GM12878 (cell line): Measurements from ENCODE around the gene ANXA5. TPM values are rescaled to one million over a fixed set of nuclear protein-coding genes. Genes with fewer than 3 reads are reported as not detected.

Source experiments
- ATAC-seq: fragments of 200-7000 bp; cut with Tn5 transposase; 3 replicates; pipeline ENCODE4 v1.9.1; 2020; ENCODE audit warnings: mild to moderate bottlenecking, moderate library complexity
- BruUV-seq: library from RNA; stranded (reverse); fragments of 400-500 nt; replicated peaks from 2 replicates; lab custom pipeline; 2021; lab: Mats Ljungman, UMichigan
- CTCF ChIA-PET: fragments of 300-600 bp; sonication (Branson Sonifier 250); formaldehyde crosslinking; extraction: SDS; loops from one replicate; lab custom pipeline; 2021; ENCODE audit warnings: inconsistent platforms; lab: Yijun Ruan, JAX
- POLR2A ChIA-PET: fragments of 350-600 bp; formaldehyde crosslinking; extraction: SDS; loops from one replicate; lab custom pipeline; 2021; ENCODE audit warnings: inconsistent platforms; lab: Charles Lee
- RAD21 ChIA-PET: fragments of 300-600 bp; sonication (Branson Sonifier 250); formaldehyde crosslinking; loops from one replicate; lab custom pipeline; 2023; ENCODE audit warnings: antibody characterized with exemption; ENCODE audit not compliant: unreplicated experiment; lab: Charles Lee
- SMC1A ChIA-PET: fragments of 300-600 bp; sonication (Branson Sonifier 250); formaldehyde crosslinking; loops from one replicate; lab custom pipeline; 2023; ENCODE audit not compliant: unreplicated experiment, uncharacterized antibody; lab: Charles Lee
- DNase-seq: peaks from one replicate; pipeline ENCODE4 v3.0.0-alpha.2; 2011; ENCODE audit warnings: low read depth, low spot score
- FAIRE-seq: peaks from 3 replicates; lab custom pipeline; 2011; peaks lifted over from hg19 to GRCh38; lab: Jason Lieb, UNC
- H2AFZ ChIP-seq: 2 replicates; pipeline ENCODE4 v1.6.0; 2011; ENCODE audit warnings: low read depth, low read length, control low read depth; ENCODE audit not compliant: control insufficient read depth
- H3K27ac ChIP-seq: 2 replicates; pipeline ENCODE4 v1.5.1; 2011; ENCODE audit warnings: control low read depth; ENCODE audit not compliant: control insufficient read depth, insufficient read depth
- H3K27me3 ChIP-seq, 2 experiments: replicated peaks in 1 of 2; 2 replicates each; pipeline versions ENCODE4 v1.6.0 to v1.6.1; 2011; ENCODE audit warnings: low read length in 1 of 2; ENCODE audit not compliant: control insufficient read depth in 2 of 2, insufficient read depth in 2 of 2
- H3K36me3 ChIP-seq, 2 experiments: 2 replicates each; pipeline ENCODE4 v1.5.1; 2011; ENCODE audit warnings: low read length in 1 of 2; ENCODE audit not compliant: control insufficient read depth in 2 of 2, insufficient read depth in 2 of 2
- H3K4me1 ChIP-seq: 2 replicates; pipeline ENCODE4 v1.6.1; 2011; ENCODE audit warnings: mild to moderate bottlenecking, low read length, moderate library complexity, mixed read lengths; ENCODE audit not compliant: control insufficient read depth, insufficient read depth
- H3K4me2 ChIP-seq: 2 replicates; pipeline ENCODE4 v1.6.0; 2011; ENCODE audit warnings: control low read depth; ENCODE audit not compliant: control insufficient read depth, insufficient read depth
- H3K4me3 ChIP-seq: fragments of 200-600 bp; sonication (generic); 2 replicates; pipeline ENCODE4 v1.5.1; 2016
- H3K79me2 ChIP-seq: 2 replicates; pipeline ENCODE4 v1.6.0; 2011; ENCODE audit warnings: low read length; ENCODE audit not compliant: control insufficient read depth, insufficient read depth
- H3K9ac ChIP-seq: 2 replicates; pipeline ENCODE4 v1.8.0; 2011; ENCODE audit warnings: low read length, control low read depth, mixed read lengths; ENCODE audit not compliant: control insufficient read depth, insufficient read depth
- H3K9me3 ChIP-seq: replicated peaks from 3 replicates; pipeline ENCODE4 v1.5.1; 2011; ENCODE audit warnings: mild to moderate bottlenecking, low read length; ENCODE audit not compliant: control insufficient read depth, insufficient read depth
- H4K20me1 ChIP-seq: 2 replicates; pipeline ENCODE4 v1.6.0; 2011; ENCODE audit not compliant: control insufficient read depth, insufficient read depth
- BCL11A ChIP-seq: IDR thresholded peaks from 2 replicates; pipeline ENCODE4 v1.6.1; 2011; ENCODE audit warnings: low read depth, low read length
- CBFB ChIP-seq: IDR thresholded peaks from 2 replicates; pipeline ENCODE4 v1.6.1; 2016; ENCODE audit warnings: antibody characterized with exemption, low read depth
- E2F4 ChIP-seq: IDR thresholded peaks from 2 replicates; pipeline ENCODE4 v1.6.1; 2012; ENCODE audit warnings: low read depth, low read length, improper control_type of control experiment
- IKZF2 ChIP-seq, 2 experiments: fragments of 450-650 bp; IDR thresholded peaks; 2 replicates each; pipeline ENCODE4 v1.6.1; 2017; ENCODE audit warnings: mild to moderate bottlenecking in 2 of 2, moderate library complexity in 2 of 2
- JUND ChIP-seq: IDR thresholded peaks from 2 replicates; pipeline ENCODE4 v1.6.1; 2012; ENCODE audit warnings: low read depth, mild to moderate bottlenecking, low read length, improper control_type of control experiment, moderate library complexity
- MEF2A ChIP-seq: IDR thresholded peaks from 2 replicates; pipeline ENCODE4 v1.6.1; 2011; ENCODE audit warnings: low read depth, mild to moderate bottlenecking, low read length, moderate library complexity; ENCODE audit not compliant: insufficient read depth
- NBN ChIP-seq: fragments of 450-650 bp; IDR thresholded peaks from 2 replicates; pipeline ENCODE4 v1.6.1; 2016
- PAX5 ChIP-seq: IDR thresholded peaks from 2 replicates; pipeline ENCODE4 v1.6.1; 2011; ENCODE audit warnings: low read depth, low read length, borderline replicate concordance
- PAX8 ChIP-seq: fragments of 450-650 bp; IDR thresholded peaks from 2 replicates; pipeline ENCODE4 v1.6.1; 2017; ENCODE audit warnings: mild to moderate bottlenecking, moderate library complexity
- SKIL ChIP-seq: fragments of 450-650 bp; IDR thresholded peaks from 2 replicates; pipeline ENCODE4 v1.6.1; 2017; ENCODE audit warnings: mild to moderate bottlenecking, low read depth, inconsistent platforms; ENCODE audit not compliant: poor library complexity, severe bottlenecking
- STAT3 ChIP-seq: IDR thresholded peaks from 2 replicates; pipeline ENCODE4 v1.6.1; 2011; ENCODE audit warnings: low read depth, low read length, improper control_type of control experiment
- TAF1 ChIP-seq: IDR thresholded peaks from 2 replicates; pipeline ENCODE4 v1.6.1; 2011; ENCODE audit warnings: mild to moderate bottlenecking, low read depth, low read length, borderline replicate concordance
- TCF3 ChIP-seq: IDR thresholded peaks from 2 replicates; pipeline ENCODE4 v1.6.1; 2012; ENCODE audit warnings: low read depth, mild to moderate bottlenecking, low read length, borderline replicate concordance; ENCODE audit not compliant: insufficient read depth
- ZBTB33 ChIP-seq: fragments of 450-650 bp; IDR thresholded peaks from 2 replicates; pipeline ENCODE4 v1.6.1; 2017; ENCODE audit warnings: mild to moderate bottlenecking
- ZNF217 ChIP-seq: fragments of 450-650 bp; IDR thresholded peaks from 2 replicates; pipeline ENCODE4 v1.6.1; 2017; ENCODE audit warnings: antibody characterized with exemption, mild to moderate bottlenecking
- WGBS: methylation state at CpG from one replicate; pipeline ENCODE4 v1.1.6; 2016; ENCODE audit warnings: low lambda C conversion rate; ENCODE audit not compliant: insufficient replicate concordance, insufficient coverage; ENCODE audit errors: missing lambda C conversion rate; 5-methylcytosine and 5-hydroxymethylcytosine counted together
- in situ Hi-C: fragments of 300-500 bp; cut with MboI; formaldehyde crosslinking; loops from 9 replicates; pipeline ENCODE4 v1.14.3; 2018; ENCODE audit warnings: mixed read lengths
- intact Hi-C: fragments of 100-400 bp; cut with micrococcal nuclease; formaldehyde crosslinking; loops from one replicate; pipeline ENCODE4 v1.14.2; 2022; ENCODE audit not compliant: unreplicated experiment
- polyA plus RNA-seq, 11 experiments: library from polyadenylated mRNA; depleted of rRNA in 4 of 11; unstranded in 6 of 11; stranded (reverse) in 5 of 11; fragments of >200 nt; fragmentation: Nextera tagmentation in 4 of 11; fragmentation: Illumina TruSeq in 1 of 11; extraction: Ambion mirVana in 4 of 11; extraction: Trizol in 1 of 11; gene quantifications; 1 replicate in 1 of 11; 2 replicates in 10 of 11; pipeline versions ENCODE4 v1.2.1 to v1.2.3, GENCODE V29; 2011 to 2016; ENCODE audit warnings: inconsistent platforms in 2 of 11, missing spikeins in 2 of 11, low read depth in 1 of 11
- total RNA-seq, 4 experiments: library from RNA; depleted of rRNA in 3 of 4; stranded (reverse); fragments of >200 nt in 3 of 4; fragmentation: Illumina TruSeq in 1 of 4; extraction: Trizol in 1 of 4; gene quantifications; 2 replicates each; pipeline versions ENCODE4 v1.2.1 to v1.2.3, GENCODE V29; 2013 to 2021
- TF ChIP-seq, protein P1 (sequence below), 3 experiments: IDR thresholded peaks in 2 of 3; conservative IDR thresholded peaks in 1 of 3; 2 replicates each; pipeline ENCODE4 v1.5.1; 2011; ENCODE audit warnings: low read depth in 3 of 3, low read length in 3 of 3, mild to moderate bottlenecking in 3 of 3, control low read depth in 2 of 3, moderate library complexity in 2 of 3, inconsistent platforms in 1 of 3, mixed read lengths in 1 of 3; ENCODE audit not compliant: control insufficient read depth in 2 of 3, insufficient read depth in 1 of 3; ENCODE audit errors: extremely low read depth in 1 of 3
- TF ChIP-seq, protein P2 (sequence below): fragments of 450-650 bp; IDR thresholded peaks from 2 replicates; pipeline ENCODE4 v1.6.1; 2017; ENCODE audit warnings: low read depth, mild to moderate bottlenecking, moderate library complexity

The ANXA5 gene
- total and polyA plus RNA-seq, 10 of the 15 experiments (the other 5 are each of a cell fraction or from before 2014, with no cell fraction given), result 101 to 249 (median 169) TPM

GRCh38 chr4:121662225-121662624 lies 34.6 kb downstream of the ANXA5 start:
- ChIA-PET CTCF (interaction anchor here (1.5 kb wide), 1 partner anchor 35 kb away, joined by 3 read pairs; the partner anchor contains the start of gene ANXA5), RAD21 (no interaction called here), POLR2A (no interaction called here), SMC1A (interaction anchor here (0.7 to 1.0 kb wide), 3 partner anchors 9 to 14 kb away, joined by 3 to 4 read pairs (median 3); no protein-coding TSS in a partner anchor)
- 79% methylated on average over 5 of the region's 5 CpGs for WGBS
- Histone ChIP-seq H3K4me2 (no peak overlapping the region), H3K9me3 (no peaks in the 10 kb centered on the region), H3K9ac (no peak overlapping the region), H4K20me1 (no peaks in the 10 kb centered on the region), H3K4me3 (no peak overlapping the region), H2AFZ (no peak overlapping the region), H3K27me3 (no peaks in the 10 kb centered on the region), H3K36me3 (peaks cover 0 to 3% of the 10 kb centered on the region in 2 experiments; a peak in 2 of 4 replicates), H3K27ac (no peak overlapping the region), H3K79me2 (no peaks in the 10 kb centered on the region), H3K4me1 (no peaks in the 10 kb centered on the region)
- in situ Hi-C loops (no loop called here), intact Hi-C loops (no loop called here)
- DNase-seq (no peak), ATAC-seq (no peak), FAIRE-seq (no peak)
- BruUV-seq, result no TSS peak
- TF ChIP-seq ZNF217 (no peak), TAF1 (no peak), JUND (no peak), NBN (no peak), STAT3 (no peak), ZBTB33 (no peak), MEF2A (no peak), PAX8 (no peak), PAX5 (no peak), BCL11A (no peak), IKZF2 (IDR thresholded peaks at IDR 0.05) (no peak), TCF3 (no peak), E2F4 (no peak), CBFB (no peak), SKIL (no peak)
- TF ChIP-seq, protein P1, sequence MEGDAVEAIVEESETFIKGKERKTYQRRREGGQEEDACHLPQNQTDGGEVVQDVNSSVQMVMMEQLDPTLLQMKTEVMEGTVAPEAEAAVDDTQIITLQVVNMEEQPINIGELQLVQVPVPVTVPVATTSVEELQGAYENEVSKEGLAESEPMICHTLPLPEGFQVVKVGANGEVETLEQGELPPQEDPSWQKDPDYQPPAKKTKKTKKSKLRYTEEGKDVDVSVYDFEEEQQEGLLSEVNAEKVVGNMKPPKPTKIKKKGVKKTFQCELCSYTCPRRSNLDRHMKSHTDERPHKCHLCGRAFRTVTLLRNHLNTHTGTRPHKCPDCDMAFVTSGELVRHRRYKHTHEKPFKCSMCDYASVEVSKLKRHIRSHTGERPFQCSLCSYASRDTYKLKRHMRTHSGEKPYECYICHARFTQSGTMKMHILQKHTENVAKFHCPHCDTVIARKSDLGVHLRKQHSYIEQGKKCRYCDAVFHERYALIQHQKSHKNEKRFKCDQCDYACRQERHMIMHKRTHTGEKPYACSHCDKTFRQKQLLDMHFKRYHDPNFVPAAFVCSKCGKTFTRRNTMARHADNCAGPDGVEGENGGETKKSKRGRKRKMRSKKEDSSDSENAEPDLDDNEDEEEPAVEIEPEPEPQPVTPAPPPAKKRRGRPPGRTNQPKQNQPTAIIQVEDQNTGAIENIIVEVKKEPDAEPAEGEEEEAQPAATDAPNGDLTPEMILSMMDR (IDR thresholded peaks at IDR 0.05 in 2 of 3, conservative IDR thresholded peaks at IDR 0.05 in 1 of 3; ENCODE audit: control insufficient read depth in 2 of 3, extremely low read depth in 1 of 3, insufficient read depth in 1 of 3, low read depth in 3 of 3, low read length in 3 of 3), result no peak
- TF ChIP-seq, protein P2, sequence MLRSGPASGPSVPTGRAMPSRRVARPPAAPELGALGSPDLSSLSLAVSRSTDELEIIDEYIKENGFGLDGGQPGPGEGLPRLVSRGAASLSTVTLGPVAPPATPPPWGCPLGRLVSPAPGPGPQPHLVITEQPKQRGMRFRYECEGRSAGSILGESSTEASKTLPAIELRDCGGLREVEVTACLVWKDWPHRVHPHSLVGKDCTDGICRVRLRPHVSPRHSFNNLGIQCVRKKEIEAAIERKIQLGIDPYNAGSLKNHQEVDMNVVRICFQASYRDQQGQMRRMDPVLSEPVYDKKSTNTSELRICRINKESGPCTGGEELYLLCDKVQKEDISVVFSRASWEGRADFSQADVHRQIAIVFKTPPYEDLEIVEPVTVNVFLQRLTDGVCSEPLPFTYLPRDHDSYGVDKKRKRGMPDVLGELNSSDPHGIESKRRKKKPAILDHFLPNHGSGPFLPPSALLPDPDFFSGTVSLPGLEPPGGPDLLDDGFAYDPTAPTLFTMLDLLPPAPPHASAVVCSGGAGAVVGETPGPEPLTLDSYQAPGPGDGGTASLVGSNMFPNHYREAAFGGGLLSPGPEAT, result no peak
